Right renal cortex interstitium (tissue), 3 donors: ENCODE measurements around the gene SARS2. TPM values are rescaled to one million over a fixed set of nuclear protein-coding genes. Genes with fewer than 3 reads are reported as not detected.
"Not testable (repeated sequence)": the region's sequence is repeated elsewhere in the genome, so short reads cannot be mapped to it uniquely, and the experiment has no call there.

Source experiments
- DNase-seq, 3 donors: peaks; one replicate each; pipeline ENCODE4 v3.0.0-alpha.2; 2013; ENCODE audit warnings: low read depth in 3 of 3, low spot score in 2 of 3
- polyA plus RNA-seq, 3 donors: library from polyadenylated mRNA; unstranded; fragments of 120-200 nt; gene quantifications; one replicate each; pipeline ENCODE4 v1.2.1, GENCODE V29; 2013; ENCODE audit not compliant: insufficient read length in 3 of 3

The SARS2 gene
- polyA plus RNA-seq, 3 donors: 31.4 to 36.7 (median 34.6) TPM

- DNase-seq: no peak
Observed at GRCh38 chr19:38894968-38895367, 35.6 kb downstream of the SARS2 start.

- DNase-seq: no peak
Observed at GRCh38 chr19:38893341-38893771, 37.2 kb downstream of the SARS2 start.

GRCh38 chr19:38892841-38893240 lies 37.7 kb downstream of the SARS2 start:
- DNase-seq: no peak

- no peak for DNase-seq
Observed at GRCh38 chr19:38891771-38892170, 38.8 kb downstream of the SARS2 start.

- no peak for DNase-seq
Observed at GRCh38 chr19:38890686-38891085, 39.9 kb downstream of the SARS2 start.

- DNase-seq: no peak
Observed at GRCh38 chr19:38889803-38890202, 40.8 kb downstream of the SARS2 start.

GRCh38 chr19:38888876-38889275 lies 41.7 kb downstream of the SARS2 start:
- no peak for DNase-seq

- not testable (repeated sequence) for DNase-seq
Observed at GRCh38 chr19:38884691-38885090, 45.9 kb downstream of the SARS2 start.

- DNase-seq: no peak
Observed at GRCh38 chr19:38883286-38883685, 47.3 kb downstream of the SARS2 start.

- DNase-seq: no peak
Observed at GRCh38 chr19:38880882-38881609, 49.5 kb downstream of the SARS2 start.

GRCh38 chr19:38880076-38880881 lies 50.3 kb downstream of the SARS2 start:
- no peak for DNase-seq

- no peak for DNase-seq
Observed at GRCh38 chr19:38879400-38879751, 51.2 kb downstream of the SARS2 start.

- no peak for DNase-seq
Observed at GRCh38 chr19:38878575-38879399, 51.8 kb downstream of the SARS2 start.

GRCh38 chr19:38877781-38878574 lies 52.6 kb downstream of the SARS2 start, which contains the start of gene RINL:
Gene RINL, minus strand, starts transcription at chr19:38878275. Its CDS starts 1,533 bp downstream, at chr19:38876742.
- DNase-seq: no peak

GRCh38 chr19:38875656-38876395 lies 54.7 kb downstream of the SARS2 start:
- DNase-seq: no peak

- DNase-seq: not testable (repeated sequence)
Observed at GRCh38 chr19:38873400-38873799, 57.2 kb downstream of the SARS2 start.

GRCh38 chr19:38870612-38871011 lies 60.0 kb downstream of the SARS2 start:
- no peak for DNase-seq

GRCh38 chr19:38869836-38870607 lies 60.5 kb downstream of the SARS2 start:
- DNase-seq: peak in 1 of 3 donors; percentile 50
